VCaP (cell line): ENCODE results near the gene MYO3B.

Source experiments
- H3K27ac ChIP-seq: fragments of 450-650 bp; 2 replicates; pipeline ENCODE4 v1.5.1; 2017
- TF ChIP-seq, protein P1 (sequence below): fragments of 450-650 bp; conservative IDR thresholded peaks from 2 replicates; pipeline ENCODE4 v1.5.1; 2017; ENCODE audit warnings: mild to moderate bottlenecking, moderate library complexity

Gene MYO3B, protein sequence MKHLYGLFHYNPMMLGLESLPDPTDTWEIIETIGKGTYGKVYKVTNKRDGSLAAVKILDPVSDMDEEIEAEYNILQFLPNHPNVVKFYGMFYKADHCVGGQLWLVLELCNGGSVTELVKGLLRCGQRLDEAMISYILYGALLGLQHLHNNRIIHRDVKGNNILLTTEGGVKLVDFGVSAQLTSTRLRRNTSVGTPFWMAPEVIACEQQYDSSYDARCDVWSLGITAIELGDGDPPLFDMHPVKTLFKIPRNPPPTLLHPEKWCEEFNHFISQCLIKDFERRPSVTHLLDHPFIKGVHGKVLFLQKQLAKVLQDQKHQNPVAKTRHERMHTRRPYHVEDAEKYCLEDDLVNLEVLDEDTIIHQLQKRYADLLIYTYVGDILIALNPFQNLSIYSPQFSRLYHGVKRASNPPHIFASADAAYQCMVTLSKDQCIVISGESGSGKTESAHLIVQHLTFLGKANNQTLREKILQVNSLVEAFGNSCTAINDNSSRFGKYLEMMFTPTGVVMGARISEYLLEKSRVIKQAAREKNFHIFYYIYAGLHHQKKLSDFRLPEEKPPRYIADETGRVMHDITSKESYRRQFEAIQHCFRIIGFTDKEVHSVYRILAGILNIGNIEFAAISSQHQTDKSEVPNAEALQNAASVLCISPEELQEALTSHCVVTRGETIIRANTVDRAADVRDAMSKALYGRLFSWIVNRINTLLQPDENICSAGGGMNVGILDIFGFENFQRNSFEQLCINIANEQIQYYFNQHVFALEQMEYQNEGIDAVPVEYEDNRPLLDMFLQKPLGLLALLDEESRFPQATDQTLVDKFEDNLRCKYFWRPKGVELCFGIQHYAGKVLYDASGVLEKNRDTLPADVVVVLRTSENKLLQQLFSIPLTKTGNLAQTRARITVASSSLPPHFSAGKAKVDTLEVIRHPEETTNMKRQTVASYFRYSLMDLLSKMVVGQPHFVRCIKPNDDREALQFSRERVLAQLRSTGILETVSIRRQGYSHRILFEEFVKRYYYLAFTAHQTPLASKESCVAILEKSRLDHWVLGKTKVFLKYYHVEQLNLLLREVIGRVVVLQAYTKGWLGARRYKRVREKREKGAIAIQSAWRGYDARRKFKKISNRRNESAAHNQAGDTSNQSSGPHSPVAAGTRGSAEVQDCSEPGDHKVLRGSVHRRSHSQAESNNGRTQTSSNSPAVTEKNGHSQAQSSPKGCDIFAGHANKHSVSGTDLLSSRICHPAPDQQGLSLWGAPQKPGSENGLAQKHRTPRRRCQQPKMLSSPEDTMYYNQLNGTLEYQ (N-terminal part only)

DNA sequence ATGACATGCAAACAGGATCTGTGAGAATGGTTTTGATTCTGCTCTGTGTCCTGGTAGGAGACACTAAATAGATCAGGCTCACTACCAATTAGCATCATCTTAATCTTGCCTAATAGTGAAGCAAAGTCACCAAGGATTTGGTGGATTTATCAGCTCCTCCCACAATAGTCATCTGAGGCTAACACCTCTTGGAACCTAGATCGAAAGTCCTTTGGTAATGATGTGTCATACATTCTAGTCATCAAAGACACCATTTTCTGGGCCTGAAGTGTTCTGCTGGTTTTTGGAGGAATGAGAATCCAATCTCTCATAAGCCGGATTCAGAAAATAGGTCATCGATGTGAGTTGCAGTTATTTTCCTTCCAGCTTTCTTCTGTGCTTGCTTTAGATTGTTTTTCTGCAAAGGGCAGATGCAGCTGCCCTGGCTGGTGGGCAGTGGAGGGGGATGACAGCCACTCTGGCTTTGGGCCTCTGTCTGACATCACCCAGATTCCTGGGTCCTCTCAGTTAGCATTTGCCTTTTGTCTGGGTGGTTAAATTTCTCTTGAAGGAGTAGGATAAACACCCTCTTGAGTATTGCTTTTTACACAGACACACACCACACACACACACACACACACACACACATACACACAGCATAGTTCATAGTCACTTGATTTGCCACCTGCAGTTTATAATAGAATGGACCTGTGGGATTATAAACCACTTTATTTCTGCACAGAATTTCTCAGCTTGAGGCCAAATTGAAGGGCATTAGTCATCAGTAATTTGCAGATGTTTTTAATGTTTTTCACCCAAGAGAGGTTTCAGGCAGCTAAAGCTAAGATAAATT lies at the start of gene MYO3B:
Gene MYO3B (plus strand): TSS at position 198 of the 832 bp plus-strand sequence. CDS start 141 bp downstream, at position 339.
- no peak within 1 kb of the TSS for H3K27ac ChIP-seq
- TF ChIP-seq, protein P1, sequence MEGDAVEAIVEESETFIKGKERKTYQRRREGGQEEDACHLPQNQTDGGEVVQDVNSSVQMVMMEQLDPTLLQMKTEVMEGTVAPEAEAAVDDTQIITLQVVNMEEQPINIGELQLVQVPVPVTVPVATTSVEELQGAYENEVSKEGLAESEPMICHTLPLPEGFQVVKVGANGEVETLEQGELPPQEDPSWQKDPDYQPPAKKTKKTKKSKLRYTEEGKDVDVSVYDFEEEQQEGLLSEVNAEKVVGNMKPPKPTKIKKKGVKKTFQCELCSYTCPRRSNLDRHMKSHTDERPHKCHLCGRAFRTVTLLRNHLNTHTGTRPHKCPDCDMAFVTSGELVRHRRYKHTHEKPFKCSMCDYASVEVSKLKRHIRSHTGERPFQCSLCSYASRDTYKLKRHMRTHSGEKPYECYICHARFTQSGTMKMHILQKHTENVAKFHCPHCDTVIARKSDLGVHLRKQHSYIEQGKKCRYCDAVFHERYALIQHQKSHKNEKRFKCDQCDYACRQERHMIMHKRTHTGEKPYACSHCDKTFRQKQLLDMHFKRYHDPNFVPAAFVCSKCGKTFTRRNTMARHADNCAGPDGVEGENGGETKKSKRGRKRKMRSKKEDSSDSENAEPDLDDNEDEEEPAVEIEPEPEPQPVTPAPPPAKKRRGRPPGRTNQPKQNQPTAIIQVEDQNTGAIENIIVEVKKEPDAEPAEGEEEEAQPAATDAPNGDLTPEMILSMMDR, result no peak

DNA sequence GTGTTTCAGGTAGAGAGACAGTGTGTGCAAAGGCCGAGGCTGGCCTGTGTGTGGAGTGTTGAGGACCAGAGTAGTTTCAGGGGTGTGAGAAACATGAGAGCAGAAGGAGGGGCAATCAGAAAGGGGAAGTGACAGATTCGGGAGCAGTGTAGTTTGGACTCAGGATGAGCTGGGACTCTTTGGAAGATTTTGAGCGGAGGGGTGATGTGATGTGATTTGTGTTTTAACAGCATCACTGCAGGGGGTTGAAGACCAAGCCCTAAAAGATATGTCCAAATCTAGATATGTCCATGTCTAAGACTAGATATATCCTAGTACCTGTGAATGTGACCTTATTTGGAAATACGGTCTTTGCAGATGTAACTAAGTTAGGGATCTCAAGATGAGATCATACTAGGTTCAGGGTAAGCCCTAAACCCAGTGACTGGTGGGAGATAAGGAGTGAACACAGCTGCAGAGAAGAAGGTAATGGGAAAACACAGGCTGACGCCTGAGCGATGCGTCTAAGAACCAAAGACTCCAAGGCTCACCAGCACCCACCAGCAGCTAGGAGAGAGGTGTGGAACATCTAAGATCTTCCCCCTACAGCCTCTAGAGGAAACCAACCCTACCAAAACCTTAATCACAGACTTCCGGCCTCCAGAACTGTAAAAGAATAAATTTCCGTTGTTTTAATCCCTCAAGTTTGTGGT lies 38.5 kb upstream of the MYO3B start:
- H3K27ac ChIP-seq, result no peak overlapping the region
- TF ChIP-seq, protein P1, result no peak

DNA sequence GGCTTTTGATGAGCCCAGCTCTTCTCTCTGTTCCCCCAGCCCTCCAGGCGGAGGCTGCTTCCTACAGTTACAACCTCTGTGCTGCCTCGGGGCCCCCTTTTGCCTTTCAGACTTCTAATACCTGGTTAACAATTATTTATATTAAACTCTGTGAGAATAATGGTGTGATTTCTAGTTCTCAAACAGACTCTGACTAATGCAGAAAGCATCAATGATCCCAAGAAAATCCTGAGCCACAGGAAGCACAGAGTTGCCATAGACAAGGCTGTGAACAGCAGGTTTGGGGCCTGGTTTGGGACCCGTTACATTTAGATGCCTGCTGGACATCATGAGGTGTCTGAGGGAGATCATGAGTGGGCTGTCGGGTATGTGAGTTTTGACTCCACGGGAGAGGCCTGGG lies 37.4 kb upstream of the MYO3B start:
- TF ChIP-seq, protein P1, result no peak
- no peak overlapping the region for H3K27ac ChIP-seq

DNA sequence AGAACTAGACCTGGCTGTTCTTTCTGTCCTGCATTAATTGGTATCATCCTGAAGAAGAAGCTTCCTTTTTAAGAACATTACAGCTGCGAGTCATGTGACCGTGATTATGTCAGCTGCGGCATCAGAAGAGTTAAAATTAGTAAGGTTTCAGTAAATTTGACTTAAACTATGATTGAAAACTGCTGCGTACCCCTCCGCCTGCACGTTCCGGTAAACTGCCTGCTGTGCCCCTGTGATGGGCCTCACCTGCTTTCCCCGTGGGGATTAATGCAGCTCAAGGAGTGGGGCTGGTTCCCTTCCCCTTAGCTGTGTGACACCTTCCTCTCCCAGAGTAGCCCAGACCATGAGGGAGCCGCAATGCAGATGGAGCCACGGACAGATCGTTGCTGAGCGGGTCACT lies 36.1 kb upstream of the MYO3B start:
- TF ChIP-seq, protein P1, result no peak
- H3K27ac ChIP-seq, result no peak overlapping the region

DNA sequence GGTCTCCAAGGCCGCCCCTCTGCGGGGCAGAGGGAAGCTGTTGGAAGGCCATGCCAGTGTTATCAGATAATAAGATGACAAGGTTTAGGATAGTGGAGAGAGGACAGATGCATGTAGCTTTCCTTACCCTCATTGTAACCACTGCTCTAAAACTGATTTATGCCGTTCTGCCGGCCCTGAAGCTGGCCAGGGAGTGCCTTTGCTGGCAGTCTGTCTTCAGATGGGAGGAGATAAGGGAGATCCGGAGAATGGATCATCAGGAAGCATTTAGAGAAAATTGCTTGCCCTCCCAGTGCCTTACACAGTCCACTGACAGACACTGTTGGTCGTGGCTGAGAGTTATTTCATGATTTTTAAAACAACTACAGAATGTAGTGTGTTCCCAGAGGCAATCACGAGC lies 35.4 kb upstream of the MYO3B start:
- TF ChIP-seq, protein P1, result no peak
- H3K27ac ChIP-seq, result no peak overlapping the region

DNA sequence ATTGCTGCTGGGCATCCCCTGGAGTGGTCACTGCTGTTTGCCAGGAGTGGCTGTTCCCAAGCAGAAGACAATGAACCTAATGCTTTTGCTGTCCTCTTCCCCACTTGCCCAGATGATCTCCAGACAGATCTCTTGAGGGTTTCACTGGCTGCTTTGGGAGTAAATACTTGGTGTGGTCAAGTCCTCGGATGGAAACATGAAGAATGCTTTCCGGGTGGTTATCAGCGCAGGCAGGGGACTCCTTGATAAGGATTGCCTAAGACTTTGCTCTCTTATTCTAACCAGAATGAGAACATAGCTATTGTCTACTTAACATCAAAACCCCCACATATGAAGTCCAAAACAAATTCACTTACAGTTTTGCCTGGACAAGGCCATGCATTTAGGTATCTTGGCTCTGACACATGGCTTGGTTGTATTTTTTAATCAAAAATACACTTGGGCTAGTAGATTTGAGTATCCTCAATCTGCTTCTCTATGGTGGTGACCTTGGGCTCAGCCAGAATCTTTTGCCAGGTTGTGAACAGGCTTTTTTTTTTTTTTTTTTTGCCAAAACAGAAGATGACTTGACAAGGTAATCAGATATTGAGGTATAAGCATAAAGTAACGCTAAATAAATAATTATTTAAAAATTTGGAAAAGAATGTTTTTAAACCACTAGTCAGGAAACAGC lies 34.8 kb upstream of the MYO3B start:
- H3K27ac ChIP-seq, result no peak overlapping the region
- TF ChIP-seq, protein P1, result no peak
